Suprapubic skin (tissue), 4 donors: ENCODE data around the gene SLC7A10. TPM values are rescaled to one million over a fixed set of nuclear protein-coding genes. Genes with fewer than 3 reads are reported as not detected.

Experiments used
- DNase-seq, 2 donors: peaks; one replicate each; pipeline ENCODE4 v3.0.0-alpha.2; 2019; ENCODE audit warnings: low spot score in 2 of 2
- H3K27ac ChIP-seq: fragments of 200-600 bp; sonication (generic); one replicate; pipeline ENCODE4 v1.5.1; 2019
- H3K27me3 ChIP-seq: fragments of 200-600 bp; sonication (generic); one replicate; pipeline ENCODE4 v1.5.1; 2019
- H3K36me3 ChIP-seq: fragments of 200-600 bp; sonication (generic); one replicate; pipeline ENCODE4 v1.5.1; 2019
- H3K4me1 ChIP-seq: fragments of 200-600 bp; sonication (generic); one replicate; pipeline ENCODE4 v1.5.1; 2019
- H3K4me3 ChIP-seq: fragments of 200-600 bp; sonication (generic); one replicate; pipeline ENCODE4 v1.5.1; 2019; ENCODE audit warnings: mild to moderate bottlenecking
- H3K9me3 ChIP-seq: fragments of 200-600 bp; sonication (generic); one replicate; pipeline ENCODE4 v1.5.1; 2019
- EP300 ChIP-seq: sonication (generic); formaldehyde crosslinking; IDR thresholded peaks from one replicate; pipeline ENCODE4 v1.6.1; 2017; ENCODE audit warnings: antibody characterized with exemption
- POLR2A ChIP-seq, 2 donors: fragments of 450-650 bp; IDR thresholded peaks; one replicate each; pipeline ENCODE4 v1.6.1; 2017; ENCODE audit warnings: antibody characterized with exemption in 2 of 2, mild to moderate bottlenecking in 2 of 2, moderate library complexity in 2 of 2
- POLR2AphosphoS5 ChIP-seq, 3 donors: sonication (generic); formaldehyde crosslinking; IDR thresholded peaks; one replicate each; pipeline ENCODE4 v1.6.1; 2017; ENCODE audit warnings: antibody characterized with exemption in 3 of 3
- WGBS: methylation state at CpG from one replicate; pipeline ENCODE4 v1.1.5; 2018; 5-methylcytosine and 5-hydroxymethylcytosine counted together
- total RNA-seq, 4 donors: library from RNA; depleted of rRNA; stranded (reverse); fragments of >200 nt; gene quantifications; one replicate each; pipeline ENCODE4 v1.1.0, GENCODE V29; 2016
- TF ChIP-seq, protein P1 (sequence below), 2 donors: fragments of 200-600 bp in 1 of 2; fragments of 450-650 bp in 1 of 2; sonication (generic) in 1 of 2; IDR thresholded peaks; one replicate each; pipeline ENCODE4 v1.5.1; 2016 to 2019; ENCODE audit warnings: antibody characterized with exemption in 2 of 2, mild to moderate bottlenecking in 1 of 2, moderate library complexity in 1 of 2

Gene SLC7A10
- total RNA-seq, 4 donors from 2014 or later = 0.38 to 0.93 TPM; not detected in 2

DNA sequence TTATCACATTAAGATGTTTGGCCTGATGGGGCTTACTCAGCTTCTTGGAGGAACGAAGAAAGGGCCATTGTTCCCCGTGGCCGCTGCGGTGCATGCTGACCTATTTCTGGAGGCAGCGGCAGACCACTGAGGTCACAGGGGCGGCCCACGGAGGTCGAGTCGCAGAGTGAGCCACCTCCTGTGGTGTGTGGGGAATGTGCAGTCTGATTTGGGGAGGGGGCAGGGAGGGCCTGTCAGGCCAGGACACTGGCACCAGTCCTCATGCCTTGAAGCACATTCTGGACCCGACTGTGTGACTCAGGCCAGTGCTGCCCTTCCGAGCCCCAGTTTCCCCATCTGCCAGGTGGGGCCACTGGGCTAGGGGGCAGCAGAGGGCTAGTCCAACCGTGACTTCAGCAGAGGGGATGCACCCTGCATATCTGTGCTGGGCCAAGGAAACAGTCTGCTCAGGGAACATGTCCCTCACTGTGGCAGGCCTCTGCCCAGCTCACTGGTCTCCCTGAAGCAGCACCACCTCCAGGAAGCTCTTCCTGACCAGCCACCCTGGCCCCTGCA, 6.3 kb downstream of the SLC7A10 start:
- H3K4me3 ChIP-seq = no peak overlapping the region

DNA sequence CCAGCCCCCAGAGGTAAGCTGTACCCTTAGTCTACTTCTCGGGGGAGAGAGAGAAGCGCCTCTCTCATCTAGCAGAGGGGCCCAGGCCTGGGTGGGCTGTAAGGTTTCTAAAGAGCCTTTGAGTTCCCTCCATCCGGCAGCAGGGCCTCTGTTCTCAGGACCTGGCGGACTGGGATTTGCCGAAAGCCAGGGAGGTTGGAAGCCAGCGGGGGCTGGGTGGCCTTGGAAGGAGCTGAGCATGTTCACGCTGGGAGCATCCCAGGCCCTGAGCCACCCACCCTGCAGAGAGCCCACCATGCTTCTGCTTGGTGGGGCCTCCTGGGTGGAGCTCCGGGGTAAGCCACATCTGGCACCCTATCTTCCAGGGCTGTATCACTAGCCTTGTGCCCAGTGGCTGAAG, 7.8 kb downstream of the SLC7A10 start:
- TF ChIP-seq, protein P1, sequence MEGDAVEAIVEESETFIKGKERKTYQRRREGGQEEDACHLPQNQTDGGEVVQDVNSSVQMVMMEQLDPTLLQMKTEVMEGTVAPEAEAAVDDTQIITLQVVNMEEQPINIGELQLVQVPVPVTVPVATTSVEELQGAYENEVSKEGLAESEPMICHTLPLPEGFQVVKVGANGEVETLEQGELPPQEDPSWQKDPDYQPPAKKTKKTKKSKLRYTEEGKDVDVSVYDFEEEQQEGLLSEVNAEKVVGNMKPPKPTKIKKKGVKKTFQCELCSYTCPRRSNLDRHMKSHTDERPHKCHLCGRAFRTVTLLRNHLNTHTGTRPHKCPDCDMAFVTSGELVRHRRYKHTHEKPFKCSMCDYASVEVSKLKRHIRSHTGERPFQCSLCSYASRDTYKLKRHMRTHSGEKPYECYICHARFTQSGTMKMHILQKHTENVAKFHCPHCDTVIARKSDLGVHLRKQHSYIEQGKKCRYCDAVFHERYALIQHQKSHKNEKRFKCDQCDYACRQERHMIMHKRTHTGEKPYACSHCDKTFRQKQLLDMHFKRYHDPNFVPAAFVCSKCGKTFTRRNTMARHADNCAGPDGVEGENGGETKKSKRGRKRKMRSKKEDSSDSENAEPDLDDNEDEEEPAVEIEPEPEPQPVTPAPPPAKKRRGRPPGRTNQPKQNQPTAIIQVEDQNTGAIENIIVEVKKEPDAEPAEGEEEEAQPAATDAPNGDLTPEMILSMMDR (IDR thresholded peaks at IDR 0.05) = no peak
- TF ChIP-seq POLR2A (IDR thresholded peaks at IDR 0.05) (no peak), POLR2AphosphoS5 (IDR thresholded peaks at IDR 0.05) (no peak), EP300 (no peak)
- H3K27ac ChIP-seq = no peak overlapping the region
- WGBS = 94% methylated on average over 7 of the region's 8 CpGs
- peaks cover 10% of the 10 kb centered on the region for H3K27me3 ChIP-seq
- H3K36me3 ChIP-seq = no peaks in the 10 kb centered on the region
- H3K4me3 ChIP-seq = no peak overlapping the region
- no peak for DNase-seq
- no peaks in the 10 kb centered on the region for H3K9me3 ChIP-seq
- no peaks in the 10 kb centered on the region for H3K4me1 ChIP-seq

More for the DNA sequence above, 6.3 kb downstream of the SLC7A10 start:
- no peak for TF ChIP-seq POLR2A (IDR thresholded peaks at IDR 0.05)
- TF ChIP-seq POLR2AphosphoS5 (IDR thresholded peaks at IDR 0.05) = no peak
- TF ChIP-seq EP300 = no peak
- TF ChIP-seq, protein P1 (IDR thresholded peaks at IDR 0.05) = no peak
- H3K9me3 ChIP-seq = no peaks in the 10 kb centered on the region
- H3K4me1 ChIP-seq = no peaks in the 10 kb centered on the region
- DNase-seq = no peak
- peaks cover 16% of the 10 kb centered on the region for H3K27me3 ChIP-seq
- 81% methylated on average over 5 of the region's 12 CpGs for WGBS
- no peak overlapping the region for H3K27ac ChIP-seq
- H3K36me3 ChIP-seq = no peaks in the 10 kb centered on the region

DNA sequence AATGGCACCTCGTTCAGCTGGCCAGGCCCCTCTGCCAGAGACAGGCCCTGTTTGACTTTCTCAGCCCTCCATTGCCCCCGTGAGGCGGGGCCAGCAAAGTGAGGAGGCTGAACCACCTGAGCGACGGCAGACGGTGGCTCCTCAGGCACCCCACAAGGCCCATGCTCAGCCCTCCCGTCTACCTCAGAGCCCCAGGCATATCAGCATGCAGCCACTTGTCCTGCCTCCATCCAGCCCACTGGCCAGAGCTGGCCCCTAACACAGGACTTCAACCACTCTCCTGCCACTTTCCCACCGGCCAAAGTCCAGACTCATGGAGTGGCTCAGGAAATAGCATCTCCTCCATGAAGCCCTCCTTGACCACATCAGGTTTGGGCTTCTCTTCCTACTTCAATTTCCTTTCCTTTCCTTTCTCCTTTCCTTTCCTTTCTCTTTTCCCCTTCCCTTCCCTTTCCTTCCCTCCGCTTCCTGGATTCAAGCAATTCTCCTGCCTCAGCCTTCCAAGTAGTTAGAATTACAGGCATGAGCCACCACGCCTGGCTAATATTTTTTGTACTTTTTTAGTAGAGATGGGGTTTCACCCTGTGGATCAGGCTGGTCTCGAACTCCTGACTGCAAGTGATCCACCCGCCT, 9.3 kb downstream of the SLC7A10 start:
- Histone ChIP-seq H3K27ac (no peak overlapping the region), H3K4me1 (no peaks in the 10 kb centered on the region), H3K9me3 (no peaks in the 10 kb centered on the region), H3K36me3 (no peaks in the 10 kb centered on the region), H3K27me3 (peaks cover 3% of the 10 kb centered on the region), H3K4me3 (no peak overlapping the region)
- 82% methylated on average over 8 of the region's 12 CpGs for WGBS
- no peak for DNase-seq
- TF ChIP-seq, protein P1 (IDR thresholded peaks at IDR 0.05) = no peak
- TF ChIP-seq POLR2AphosphoS5 (IDR thresholded peaks at IDR 0.05) (no peak), EP300 (no peak), POLR2A (IDR thresholded peaks at IDR 0.05) (no peak)

DNA sequence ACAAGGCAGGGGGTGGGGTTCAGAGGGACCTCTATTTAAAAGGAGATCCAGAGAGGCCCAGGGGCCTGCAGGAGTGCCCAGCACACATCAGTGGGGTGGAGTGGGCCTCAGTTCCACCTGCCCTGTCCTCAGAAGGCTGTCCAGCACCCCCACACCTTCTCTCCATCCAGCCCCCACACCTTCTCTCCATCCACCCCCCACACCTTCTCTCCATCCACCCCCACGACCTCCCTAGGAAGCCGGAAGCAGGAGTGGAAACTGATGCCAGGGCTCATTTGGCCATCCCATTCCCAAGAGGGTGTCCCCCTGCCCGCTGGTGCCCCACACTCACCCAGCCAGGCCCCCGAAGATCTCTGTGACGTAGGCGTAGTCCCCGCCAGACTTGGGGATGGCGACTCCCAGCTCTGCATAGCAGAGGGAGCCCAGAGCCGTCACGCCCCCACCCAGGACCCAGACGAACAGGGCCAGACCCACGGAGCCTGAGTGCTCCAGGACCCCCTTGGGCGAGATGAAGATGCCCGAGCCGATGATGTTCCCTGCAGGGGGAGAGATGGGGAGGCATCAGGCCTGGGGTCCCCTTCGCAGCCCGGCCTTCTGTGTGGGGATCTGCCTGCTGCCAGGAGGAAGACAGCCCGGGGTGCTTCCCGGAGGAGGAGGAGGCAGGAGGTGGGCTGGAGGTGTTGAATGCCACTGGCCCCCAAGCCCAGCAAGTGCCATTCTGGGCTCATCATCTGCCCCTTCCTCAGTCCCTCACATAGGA, 10.0 kb downstream of the SLC7A10 start:
- 81% methylated on average over 12 of the region's 19 CpGs for WGBS
- Histone ChIP-seq H3K27me3 (no peaks in the 10 kb centered on the region), H3K4me1 (no peaks in the 10 kb centered on the region), H3K9me3 (no peaks in the 10 kb centered on the region), H3K4me3 (no peak overlapping the region), H3K36me3 (no peaks in the 10 kb centered on the region), H3K27ac (no peak overlapping the region)
- TF ChIP-seq POLR2AphosphoS5 (IDR thresholded peaks at IDR 0.05) = no peak
- no peak for TF ChIP-seq POLR2A (IDR thresholded peaks at IDR 0.05)
- no peak for TF ChIP-seq EP300
- TF ChIP-seq, protein P1 (IDR thresholded peaks at IDR 0.05) = no peak
- no peak for DNase-seq

DNA sequence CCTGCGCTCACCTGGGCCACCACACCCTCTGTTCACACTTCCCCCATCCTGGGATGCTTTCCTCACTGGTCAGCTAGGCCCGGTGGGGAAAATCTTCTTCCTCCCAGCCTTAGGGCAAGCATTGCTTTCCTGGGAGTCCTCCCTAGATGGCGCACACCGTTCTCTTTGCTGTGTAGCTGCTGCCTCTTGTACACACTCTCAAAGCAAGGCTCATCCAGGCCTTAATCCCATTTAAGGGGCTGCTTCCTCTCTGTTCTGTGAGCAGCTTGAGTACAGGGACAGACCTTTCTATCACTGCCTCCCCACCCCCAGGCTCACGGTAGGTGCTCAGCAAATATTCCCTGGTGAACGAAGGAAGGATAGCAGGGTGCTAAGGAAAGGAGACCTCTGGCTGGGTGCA, 11.1 kb downstream of the SLC7A10 start:
- Histone ChIP-seq H3K27me3 (no peaks in the 10 kb centered on the region), H3K4me1 (no peaks in the 10 kb centered on the region), H3K27ac (no peak overlapping the region), H3K36me3 (no peaks in the 10 kb centered on the region), H3K4me3 (no peak overlapping the region), H3K9me3 (no peaks in the 10 kb centered on the region)
- WGBS = 63% methylated on average over 6 of the region's 6 CpGs
- no peak for TF ChIP-seq POLR2AphosphoS5 (IDR thresholded peaks at IDR 0.05)
- no peak for TF ChIP-seq EP300
- TF ChIP-seq, protein P1 (IDR thresholded peaks at IDR 0.05) = no peak
- no peak for TF ChIP-seq POLR2A (IDR thresholded peaks at IDR 0.05)
- no peak for DNase-seq
